Motor neuron (in vitro differentiated cells): ENCODE measurements around the gene MTUS2. TPM values are rescaled to one million over a fixed set of nuclear protein-coding genes. Genes with fewer than 3 reads are reported as not detected.

Experiments used
- ATAC-seq, 8 experiments: fragments of 200-7000 bp; cut with Tn5 transposase; replicated peaks in 6 of 8; 2 replicates each; pipeline ENCODE4 v1.8.0; 2021; ENCODE audit warnings: mild to moderate bottlenecking in 8 of 8, moderate library complexity in 8 of 8
- H3K27ac ChIP-seq, 2 donors: fragments of 250-450 bp; sonication (Bioruptor Pico); 2 replicates each; pipeline ENCODE4 v1.9.0; 2021; ENCODE audit warnings: antibody characterized with exemption in 2 of 2, mild to moderate bottlenecking in 2 of 2, moderate library complexity in 1 of 2
- H3K4me1 ChIP-seq, 2 donors: fragments of 250-450 bp; sonication (Bioruptor Pico); replicated peaks in 1 of 2; 2 replicates each; pipeline ENCODE4 v1.6.1; 2021; ENCODE audit warnings: antibody characterized with exemption in 2 of 2, mild to moderate bottlenecking in 2 of 2, moderate library complexity in 1 of 2
- H3K4me3 ChIP-seq, 5 donors: fragments of 250-450 bp; sonication (Bioruptor Pico); 2 replicates each; pipeline ENCODE4 v1.9.0; 2021; ENCODE audit warnings: antibody characterized with exemption in 5 of 5, mild to moderate bottlenecking in 5 of 5, moderate library complexity in 4 of 5
- WGBS, 10 experiments: fragments of 450-650 bp; shearing (Covaris generic); methylation state at CpG; one replicate each; pipeline ENCODE4 v1.0.0; 2022; 5-methylcytosine and 5-hydroxymethylcytosine counted together
- in situ Hi-C, 9 experiments: fragments of 400-800 bp; cut with MboI; loops; one replicate each; pipeline ENCODE4 v1.15.0; 2021; ENCODE audit warnings: low sequenced_read_pairs in 9 of 9, low pct_unique_long_range_greater_than_20kb in 2 of 9; ENCODE audit not compliant: unreplicated experiment in 9 of 9
- total RNA-seq, 8 experiments: library from RNA; unstranded; fragments of 300-600 nt; gene quantifications; 2 replicates each; pipeline versions ENCODE4 v1.2.3 to v1.2.4, GENCODE V29; 2022

Gene MTUS2
- total RNA-seq = 1 to 10 TPM; 1.1 to 9.6 (median 3.9) TPM

GRCh38 chr13:28820099-28821051 is at the start of gene MTUS2:
MTUS2 (plus strand) TSS chr13:28820339.
- in situ Hi-C loops = loop anchor here in 4 of 9 experiments (25.0 kb wide), 2 partner anchors 442 to 542 kb away; no protein-coding TSS in a partner anchor
- Histone ChIP-seq H3K4me3 (peak within 1 kb of the TSS; percentile 47 to 59 (median 56)), H3K4me1 (no peaks in the 10 kb centered on the region), H3K27ac (peak within 1 kb of the TSS; percentile 9 to 25)
- peak in 6 of 8 experiments; percentile 7 to 68 (median 56) for ATAC-seq
- 4 to 24% (median 14%) methylated on average over 1 to 20 of the region's 89 CpGs; no CpG with 5 or more reads in 1 of the 10 experiments for WGBS, 10 experiments

- no peak for ATAC-seq
- no peaks in the 10 kb centered on the region for H3K4me1 ChIP-seq
- no peak overlapping the region for H3K4me3 ChIP-seq
- H3K27ac ChIP-seq = no peak overlapping the region
- WGBS, 10 experiments = 80 to 94% (median 87%) methylated on average over 3 to 17 of the region's 48 CpGs; no CpG with 5 or more reads in 6 of the 10 experiments
- in situ Hi-C loops = loop anchor here in 3 of 9 experiments (25.0 kb wide), 3 partner anchors 91 to 466 kb away; no protein-coding TSS in a partner anchor
Measured at GRCh38 chr13:28778308-28779215, 41.6 kb upstream of the MTUS2 start.

GRCh38 chr13:28792992-28793391 is 27.1 kb upstream of the MTUS2 start:
- H3K4me3 ChIP-seq = no peak overlapping the region
- 0 to 100% (median 51%) methylated on average over 1 to 2 of the region's 2 CpGs; no CpG with 5 or more reads in 2 of the 10 experiments for WGBS, 10 experiments
- peak in 2 of 8 experiments; percentile 18 to 60 for ATAC-seq
- H3K4me1 ChIP-seq = peaks cover 0 to 2% of the 10 kb centered on the region in 2 donors
- no peak overlapping the region for H3K27ac ChIP-seq
- in situ Hi-C loops = loop anchor here in 3 of 9 experiments (10.0 to 25.0 kb wide), 5 partner anchors 106 to 481 kb away; no protein-coding TSS in a partner anchor

GRCh38 chr13:28794396-28794795 is 25.7 kb upstream of the MTUS2 start:
- 56 to 85% (median 71%) methylated on average over 1 to 6 of the region's 6 CpGs for WGBS, 10 experiments
- in situ Hi-C loops = loop anchor here in 3 of 9 experiments (10.0 to 25.0 kb wide), 5 partner anchors 107 to 482 kb away; no protein-coding TSS in a partner anchor
- ATAC-seq = peak in 1 of 8 experiments; percentile 31
- no peak overlapping the region for H3K4me3 ChIP-seq
- no peak overlapping the region for H3K27ac ChIP-seq
- H3K4me1 ChIP-seq = peaks cover 0 to 2% of the 10 kb centered on the region in 2 donors

GRCh38 chr13:28796938-28797257 is 23.2 kb upstream of the MTUS2 start:
- Histone ChIP-seq H3K27ac (no peak overlapping the region), H3K4me1 (peaks cover 0 to 2% of the 10 kb centered on the region in 2 donors), H3K4me3 (no peak overlapping the region)
- in situ Hi-C loops = loop anchor here in 3 of 9 experiments (10.0 to 25.0 kb wide), 5 partner anchors 110 to 485 kb away; no protein-coding TSS in a partner anchor
- peak in 1 of 8 experiments; percentile 22 for ATAC-seq
- WGBS, 10 experiments = 100% methylated on average over 1 of the region's 1 CpG; no CpG with 5 or more reads in 7 of the 10 experiments

- in situ Hi-C loops = loop anchor here in 4 of 9 experiments (25.0 kb wide), 2 partner anchors 457 to 557 kb away; no protein-coding TSS in a partner anchor
- peak in 3 of 8 experiments; percentile 36 to 84 (median 73) for ATAC-seq
Measured at GRCh38 chr13:28805193-28805819, 14.8 kb upstream of the MTUS2 start.

GRCh38 chr13:28817204-28817603 is 2.9 kb upstream of the MTUS2 start:
- WGBS, 10 experiments = 86 to 100% (median 100%) methylated on average over 1 of the region's 2 CpGs; no CpG with 5 or more reads in 7 of the 10 experiments
- in situ Hi-C loops = loop anchor here in 4 of 9 experiments (25.0 kb wide), 2 partner anchors 445 to 545 kb away; no protein-coding TSS in a partner anchor
- Histone ChIP-seq H3K27ac (no peak overlapping the region), H3K4me1 (no peaks in the 10 kb centered on the region), H3K4me3 (no peak overlapping the region)
- no peak for ATAC-seq

More at GRCh38 chr13:28805193-28805819, 14.8 kb upstream of the MTUS2 start:
- no peaks in the 10 kb centered on the region for H3K4me1 ChIP-seq
- no peak overlapping the region for H3K27ac ChIP-seq
- no peak overlapping the region for H3K4me3 ChIP-seq
- 38 to 78% (median 72%) methylated on average over 1 to 8 of the region's 11 CpGs; no CpG with 5 or more reads in 4 of the 10 experiments for WGBS, 10 experiments

- in situ Hi-C loops = loop anchor here in 4 of 9 experiments (25.0 kb wide), 2 partner anchors 443 to 543 kb away; no protein-coding TSS in a partner anchor
- no peak overlapping the region for H3K27ac ChIP-seq
- peak overlapping the region; percentile 47 to 59 (median 56) for H3K4me3 ChIP-seq
- WGBS, 10 experiments = 0 to 41% (median 17%) methylated on average over 2 to 20 of the region's 29 CpGs
- H3K4me1 ChIP-seq = no peaks in the 10 kb centered on the region
- ATAC-seq = peak in 4 of 8 experiments; percentile 15 to 65 (median 34)
Measured at GRCh38 chr13:28819046-28819730, 951 bp upstream of the MTUS2 start.

GRCh38 chr13:28819735-28820098 is 422 bp upstream of the MTUS2 start:
- no CpG with 5 or more reads among the region's 55 CpGs for WGBS, 10 experiments
- Histone ChIP-seq H3K4me3 (peak overlapping the region; percentile 47 to 59 (median 56)), H3K27ac (peak overlapping the region; percentile 9 to 25), H3K4me1 (no peaks in the 10 kb centered on the region)
- in situ Hi-C loops = loop anchor here in 4 of 9 experiments (25.0 kb wide), 2 partner anchors 443 to 543 kb away; no protein-coding TSS in a partner anchor
- ATAC-seq = peak; percentile 91 to 97 (median 96)

GRCh38 chr13:28822151-28822550 is 2.0 kb downstream of the MTUS2 start:
- ATAC-seq = no peak
- H3K27ac ChIP-seq = no peak overlapping the region
- no peak overlapping the region for H3K4me3 ChIP-seq
- WGBS, 10 experiments = 58 to 100% (median 82%) methylated on average over 1 to 5 of the region's 5 CpGs; no CpG with 5 or more reads in 2 of the 10 experiments
- in situ Hi-C loops = loop anchor here in 4 of 9 experiments (25.0 kb wide), 2 partner anchors 440 to 540 kb away; no protein-coding TSS in a partner anchor
- no peaks in the 10 kb centered on the region for H3K4me1 ChIP-seq

- Histone ChIP-seq H3K4me1 (no peaks in the 10 kb centered on the region), H3K27ac (no peak overlapping the region), H3K4me3 (no peak overlapping the region)
- in situ Hi-C loops = loop anchor here in 4 of 9 experiments (25.0 kb wide), 2 partner anchors 440 to 540 kb away; no protein-coding TSS in a partner anchor
- no peak for ATAC-seq
- 6 to 77% (median 67%) methylated on average over 1 to 3 of the region's 3 CpGs; no CpG with 5 or more reads in 3 of the 10 experiments for WGBS, 10 experiments
Measured at GRCh38 chr13:28822801-28823200, 2.7 kb downstream of the MTUS2 start.
